Activated CD4-positive, alpha-beta T cell treated with anti-CD3 and anti-CD28 coated beads for 48 hours (primary cell): ENCODE results near the gene DNAJC27.

Experiments
- DNase-seq: peaks from one replicate; pipeline ENCODE4 v3.0.0-alpha.2; 2020

The DNAJC27 gene

GRCh38 chr2:24970483-24971285 is 1.1 kb downstream of the DNAJC27 start:
- DNase-seq, result no peak

DNA sequence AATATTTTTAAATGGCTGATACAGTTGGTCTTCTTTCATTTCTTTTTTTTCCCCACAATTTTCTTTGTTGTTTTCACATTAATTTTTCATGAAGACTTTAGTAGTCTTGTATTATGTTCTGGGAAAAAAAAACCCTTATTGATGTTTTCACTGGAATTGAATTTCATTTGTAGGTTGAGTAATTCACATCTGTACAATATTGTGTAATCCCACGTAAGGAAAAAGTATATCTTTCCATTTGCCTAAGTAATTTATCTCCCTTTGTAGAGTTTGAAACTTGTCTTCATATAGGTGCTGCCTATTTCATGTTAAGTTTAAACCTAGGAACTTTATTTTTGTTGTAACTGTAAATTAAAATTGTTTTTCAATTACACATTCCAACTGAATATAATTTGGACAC is 2.0 kb downstream of the DNAJC27 start:
- DNase-seq, result no peak

GRCh38 chr2:24961903-24962302 is 9.9 kb downstream of the DNAJC27 start:
- DNase-seq, result no peak

DNA sequence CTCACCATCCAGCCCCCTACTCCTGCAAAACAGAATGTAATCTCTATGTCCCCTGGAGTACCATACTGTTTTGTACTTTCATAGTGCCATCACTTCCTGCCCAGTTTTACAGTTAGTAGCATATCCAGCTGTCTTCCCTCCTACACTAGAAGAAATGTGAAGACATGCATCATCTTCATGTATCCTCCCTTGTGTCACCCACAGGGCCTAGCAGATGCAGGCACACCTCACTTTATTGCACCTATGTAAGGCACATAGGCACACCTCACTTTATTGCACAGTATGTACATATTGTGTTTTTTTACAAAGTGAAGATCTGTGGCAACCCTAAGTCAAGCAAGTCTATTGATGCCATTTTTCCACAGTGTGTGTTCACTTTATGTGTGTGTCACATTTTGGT is 12.0 kb downstream of the DNAJC27 start:
- no peak for DNase-seq

DNA sequence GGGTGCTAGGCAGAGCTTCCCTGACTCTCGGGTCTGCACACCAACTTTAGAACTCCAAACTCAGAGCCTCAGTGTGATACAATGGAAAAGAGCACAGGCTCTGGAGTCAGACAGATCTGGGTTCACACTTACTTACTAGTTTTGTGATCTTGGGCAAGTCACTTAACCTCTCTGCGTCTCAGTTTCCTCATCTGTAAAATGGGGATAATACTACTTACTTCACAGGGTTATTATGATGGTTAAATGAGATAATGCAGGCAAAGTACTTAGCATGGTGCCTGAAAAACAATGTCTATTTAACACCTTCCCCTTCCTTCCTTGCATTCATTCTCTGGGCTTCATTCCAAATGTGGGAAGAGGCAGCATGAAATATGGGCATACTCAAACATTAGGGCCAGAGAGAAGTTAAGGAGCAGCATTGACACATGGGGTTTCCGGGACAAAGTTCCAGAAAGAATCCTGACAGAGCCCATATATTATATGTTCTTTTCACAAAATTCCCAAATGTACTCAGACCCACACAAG is 13.3 kb downstream of the DNAJC27 start:
- DNase-seq, result no peak

DNA sequence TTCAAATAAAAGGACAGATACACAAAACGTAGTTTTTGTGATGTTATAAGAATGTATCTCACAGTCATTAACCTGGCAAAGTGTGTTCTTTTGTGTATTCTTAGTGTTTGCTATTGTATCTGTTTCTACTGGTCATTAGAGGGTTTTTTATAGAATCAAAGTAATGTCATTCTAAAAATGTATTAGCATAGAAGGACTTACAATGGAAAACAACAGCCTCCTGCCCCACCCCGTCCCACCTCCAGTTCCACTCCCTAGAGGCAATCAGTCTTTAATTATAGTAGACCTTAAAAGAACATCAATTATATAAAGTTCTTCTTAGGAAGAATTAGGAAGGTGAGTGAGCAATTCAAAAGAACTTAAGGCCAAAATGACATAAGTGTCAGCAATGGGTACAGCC is 13.8 kb downstream of the DNAJC27 start:
- no peak for DNase-seq

GRCh38 chr2:24957221-24957620 is 14.5 kb downstream of the DNAJC27 start:
- no peak for DNase-seq

DNA sequence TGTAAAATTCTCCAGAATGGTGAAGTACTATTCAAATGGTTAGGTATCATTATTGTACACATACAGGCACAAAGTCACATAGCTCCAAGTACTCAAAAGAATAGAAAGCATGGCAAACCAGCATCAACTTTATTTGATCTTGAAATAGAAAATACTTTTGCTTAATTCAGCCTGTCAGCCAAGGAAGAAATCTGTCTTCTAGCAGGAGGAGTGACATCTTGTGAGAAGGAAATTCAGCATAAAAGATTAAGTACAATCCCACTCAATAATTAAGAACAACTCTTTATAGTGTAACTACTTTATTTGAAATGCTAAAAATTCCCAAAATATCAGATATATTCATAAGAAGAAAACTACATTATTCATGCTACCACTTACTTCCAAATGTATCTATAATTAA is 15.8 kb downstream of the DNAJC27 start:
- no peak for DNase-seq

- DNase-seq, result no peak
Observed at GRCh38 chr2:24955232-24955631, 16.5 kb downstream of the DNAJC27 start.

DNA sequence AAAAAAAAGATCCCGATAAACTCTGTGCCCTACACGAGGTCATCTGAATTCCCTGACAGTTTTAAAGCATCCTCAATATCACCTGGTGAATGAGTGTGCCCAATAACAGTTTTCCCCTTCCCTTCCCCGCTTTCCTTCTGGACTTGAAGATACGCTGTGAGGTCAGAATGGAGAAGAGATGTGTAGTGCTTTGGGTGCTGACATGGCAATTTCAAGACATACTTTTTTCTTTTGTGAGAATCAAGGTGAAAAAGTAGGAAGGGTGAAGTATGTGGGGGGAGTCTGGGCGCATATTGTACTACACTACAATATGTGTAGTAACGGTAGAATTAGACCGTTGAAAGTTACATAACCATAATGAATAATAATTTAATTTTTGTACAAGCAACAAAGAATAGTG is 21.7 kb downstream of the DNAJC27 start:
- DNase-seq, result no peak

DNA sequence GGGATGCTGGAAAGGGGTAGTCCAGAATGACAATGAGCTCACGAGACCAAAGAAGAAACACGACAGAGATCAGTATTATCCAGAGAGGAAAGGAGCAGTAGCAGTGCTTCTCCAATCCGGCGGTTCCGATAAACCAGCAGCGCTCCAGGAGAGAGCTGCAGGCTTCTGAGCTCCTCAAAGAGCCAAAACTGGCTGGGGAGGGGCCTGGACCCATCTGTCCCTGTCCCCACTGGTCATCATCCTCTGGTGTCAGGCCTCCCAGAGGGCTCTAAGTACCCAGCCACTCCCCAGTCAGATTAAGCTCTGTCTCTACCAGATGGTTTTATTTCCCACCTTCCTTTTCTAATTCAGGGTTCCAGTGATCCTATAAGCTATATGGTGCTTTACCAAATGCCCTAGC is 23.2 kb downstream of the DNAJC27 start:
- DNase-seq, result no peak

GRCh38 chr2:24947561-24948157 is 24.1 kb downstream of the DNAJC27 start:
- no peak for DNase-seq

- DNase-seq, result no peak
Observed at GRCh38 chr2:24945907-24946306, 25.8 kb downstream of the DNAJC27 start.

- no peak for DNase-seq
Observed at GRCh38 chr2:24943427-24944053, 28.2 kb downstream of the DNAJC27 start.

DNA sequence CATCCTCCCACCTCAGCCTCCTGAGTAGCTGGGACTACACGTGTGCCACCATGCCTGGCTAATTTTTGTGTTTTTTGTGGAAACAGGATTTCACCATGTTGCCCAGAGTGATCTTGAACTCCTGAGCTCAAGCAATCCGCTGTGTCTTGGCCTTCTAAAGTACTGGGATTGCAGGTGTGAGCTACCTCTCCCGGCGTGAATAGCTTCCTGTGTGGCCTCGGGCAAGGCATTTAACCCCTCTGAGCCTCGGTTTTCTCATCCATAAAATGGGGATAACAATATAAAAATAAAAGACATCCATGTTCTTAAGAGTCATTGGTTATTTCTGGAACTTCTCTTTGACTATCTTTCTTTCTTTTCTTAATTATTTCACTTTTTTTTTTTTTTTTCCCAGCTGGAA is 32.4 kb downstream of the DNAJC27 start:
- DNase-seq, result no peak

- DNase-seq, result no peak
Observed at GRCh38 chr2:24937236-24937635, 34.5 kb downstream of the DNAJC27 start.

DNA sequence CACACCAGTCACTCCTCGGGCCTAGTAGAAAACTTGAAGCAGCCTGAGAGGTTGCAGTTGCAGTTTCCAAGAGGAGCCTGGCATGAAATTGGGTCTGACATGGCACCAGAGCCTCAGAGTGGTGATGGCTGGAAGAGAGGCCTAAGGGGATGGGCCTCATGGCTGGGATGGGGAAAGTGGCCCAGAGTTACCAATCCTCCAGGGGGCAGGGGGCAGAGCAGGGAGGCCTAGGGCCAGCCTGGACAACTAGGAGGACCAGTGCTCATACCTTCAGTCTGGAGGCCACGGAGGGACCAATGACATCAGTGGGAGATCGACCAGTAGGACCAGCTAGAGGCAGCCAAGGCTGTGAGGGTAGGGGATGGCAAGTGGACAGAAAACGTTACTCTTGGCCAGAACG is 36.6 kb downstream of the DNAJC27 start:
- DNase-seq, result no peak

DNA sequence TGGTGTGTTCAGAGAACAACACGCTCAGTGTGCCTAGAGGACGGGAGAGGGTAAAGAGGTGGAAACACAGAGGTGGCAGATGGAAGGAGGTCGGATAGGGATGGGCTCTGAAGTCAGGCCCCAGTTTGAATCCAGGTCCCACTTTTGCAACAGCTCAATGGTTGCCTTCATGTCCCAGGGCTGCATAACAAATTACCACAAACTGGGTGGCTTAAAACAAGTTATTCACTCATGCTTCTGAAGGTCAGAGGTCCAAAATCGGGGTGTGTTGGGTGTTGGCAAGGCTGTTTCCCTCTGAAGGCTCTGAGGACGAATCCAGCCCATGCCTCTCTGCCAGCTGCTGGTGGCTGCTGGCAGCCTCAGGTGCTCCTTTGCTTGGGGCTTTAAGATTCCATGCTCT is 39.0 kb downstream of the DNAJC27 start:
- DNase-seq, result no peak

DNA sequence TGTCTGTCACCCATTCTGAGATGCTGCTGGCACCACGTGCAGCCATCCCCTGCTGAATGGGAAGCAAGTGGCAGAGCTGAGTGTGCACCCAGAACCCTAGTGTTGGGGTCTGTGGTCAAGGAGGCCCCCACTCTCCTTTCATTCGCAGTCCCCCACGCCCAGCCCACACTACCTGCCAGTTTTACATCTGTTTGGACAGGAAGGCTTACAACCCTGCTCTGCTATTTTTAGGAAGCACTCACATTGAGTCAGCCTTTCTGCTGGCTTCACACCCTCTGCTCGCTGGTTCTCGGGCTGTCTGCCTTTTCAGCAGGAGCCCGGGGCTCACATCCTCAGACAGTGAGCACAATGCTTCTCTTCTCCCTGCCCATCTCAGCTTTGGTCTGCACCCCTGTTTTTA is 41.0 kb downstream of the DNAJC27 start:
- DNase-seq, result no peak

DNA sequence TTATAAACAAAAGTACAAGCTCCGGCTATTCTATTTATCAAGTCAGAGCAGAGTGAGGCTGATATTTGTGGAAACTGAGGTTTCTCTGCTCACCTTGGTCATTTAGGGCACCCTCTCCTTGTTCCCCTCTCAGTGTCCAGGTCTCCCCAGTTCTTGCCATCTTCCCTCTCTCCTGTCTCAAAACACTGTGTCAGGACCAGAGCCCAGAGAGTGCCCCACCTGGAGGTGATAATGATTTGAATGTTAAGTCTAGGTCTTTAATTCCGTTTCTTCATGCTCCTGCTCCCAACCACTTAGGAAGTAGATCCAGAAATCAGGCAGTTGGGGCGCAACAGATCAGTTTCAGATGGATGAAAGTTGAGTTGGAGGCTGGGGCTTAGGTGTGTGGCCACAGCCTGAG is 42.5 kb downstream of the DNAJC27 start:
- DNase-seq, result no peak

- DNase-seq, result no peak
Observed at GRCh38 chr2:24928036-24928435, 43.7 kb downstream of the DNAJC27 start.

DNA sequence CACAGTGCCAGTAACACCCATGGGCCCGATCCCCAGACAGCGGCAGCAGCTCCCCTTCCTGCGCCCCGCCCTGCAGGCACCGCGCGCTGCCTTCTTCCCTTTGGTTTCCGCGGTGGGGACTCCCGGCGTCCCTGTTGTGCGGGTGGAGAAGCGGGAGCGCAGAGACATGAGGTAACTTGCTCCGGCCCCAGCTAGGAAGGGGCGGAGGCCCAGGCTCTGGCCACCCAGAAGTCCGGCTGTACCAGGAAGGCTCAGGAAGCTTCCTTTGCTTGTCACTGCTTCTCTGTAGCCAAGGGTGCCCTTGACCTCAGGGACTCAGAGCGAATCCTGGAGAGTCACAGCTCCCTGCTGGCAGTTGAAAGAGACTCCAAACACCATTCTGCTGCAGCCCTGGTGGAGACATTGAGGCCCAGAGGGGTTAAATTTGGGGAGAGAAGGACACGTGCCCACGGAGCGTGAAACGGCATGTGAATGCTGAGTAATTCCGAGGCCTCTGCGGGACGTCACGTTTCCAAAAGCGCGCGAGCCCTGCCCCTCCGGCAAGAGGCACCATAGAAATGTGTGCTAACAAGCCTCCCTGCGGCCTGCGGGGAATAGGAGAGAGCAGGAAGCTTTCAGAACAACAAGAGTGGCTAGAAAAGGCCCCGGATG is 45.0 kb downstream of the DNAJC27 start:
- peak; percentile 73 for DNase-seq

GRCh38 chr2:24926220-24926601 is 45.5 kb downstream of the DNAJC27 start:
- no peak for DNase-seq

- DNase-seq, result no peak
Observed at GRCh38 chr2:24925815-24926214, 45.9 kb downstream of the DNAJC27 start.
